Measurements from ENCODE around the gene RNASE13.

The RNASE13 gene

GRCh38 chr14:21038441-21039422 is 4.1 kb upstream of the RNASE13 start:
- H3K4me3 ChIP-seq (ENCODE audit: control insufficient read depth, low read depth, low read length), result no peak overlapping the region
- TF ChIP-seq CTCF (IDR thresholded peaks at IDR 0.05; ENCODE audit: control insufficient read depth, insufficient read depth, low read depth, low read length, missing control alignments), result no peak
- DNase-seq (ENCODE audit: low read depth), result no peak

GRCh38 chr14:21037156-21037555 is 2.5 kb upstream of the RNASE13 start:
- no peak overlapping the region for H3K4me3 ChIP-seq (ENCODE audit: control insufficient read depth, low read depth, low read length)
- DNase-seq (ENCODE audit: low read depth), result no peak
- TF ChIP-seq CTCF (IDR thresholded peaks at IDR 0.05; ENCODE audit: control insufficient read depth, insufficient read depth, low read depth, low read length, missing control alignments), result no peak

- no peak for DNase-seq (ENCODE audit: low read depth)
- TF ChIP-seq CTCF (IDR thresholded peaks at IDR 0.05; ENCODE audit: control insufficient read depth, insufficient read depth, low read depth, low read length, missing control alignments), result no peak
- H3K4me3 ChIP-seq (ENCODE audit: control insufficient read depth, low read depth, low read length), result no peak overlapping the region
These were observed 2.1 kb upstream of the RNASE13 start for GRCh38 chr14:21036751-21037150.

- no peak overlapping the region for H3K4me3 ChIP-seq (ENCODE audit: control insufficient read depth, low read depth, low read length)
- no peak for DNase-seq (ENCODE audit: low read depth)
- TF ChIP-seq CTCF (IDR thresholded peaks at IDR 0.05; ENCODE audit: control insufficient read depth, insufficient read depth, low read depth, low read length, missing control alignments), result no peak
These were observed 1.4 kb downstream of the RNASE13 start for GRCh38 chr14:21033133-21033698.

- no peak for TF ChIP-seq CTCF (IDR thresholded peaks at IDR 0.05; ENCODE audit: control insufficient read depth, insufficient read depth, low read depth, low read length, missing control alignments)
- DNase-seq (ENCODE audit: low read depth), result no peak
- no peak overlapping the region for H3K4me3 ChIP-seq (ENCODE audit: control insufficient read depth, low read depth, low read length)
These were observed 2.1 kb downstream of the RNASE13 start for GRCh38 chr14:21032326-21033132.

- no peak for DNase-seq (ENCODE audit: low read depth)
- no peak for TF ChIP-seq CTCF (IDR thresholded peaks at IDR 0.05; ENCODE audit: control insufficient read depth, insufficient read depth, low read depth, low read length, missing control alignments)
- H3K4me3 ChIP-seq (ENCODE audit: control insufficient read depth, low read depth, low read length), result no peak overlapping the region
These were observed 4.1 kb downstream of the RNASE13 start for GRCh38 chr14:21030531-21030930.

Data from AG09309 (cell line).